OCI-LY7 (cell line): ENCODE measurements around the gene IMMP2L.

Source experiments
- CTCF ChIP-seq: fragments of 200-600 bp; sonication (generic); conservative IDR thresholded peaks from 2 replicates; pipeline ENCODE4 v1.5.1; 2014; ENCODE audit warnings: mild to moderate bottlenecking, antibody characterized with exemption, low read length, moderate library complexity, mixed read lengths
- EZH2phosphoT487 ChIP-seq: fragments of 200-600 bp; sonication (generic); IDR thresholded peaks from 2 replicates; pipeline ENCODE4 v1.6.1; 2018; ENCODE audit warnings: low read depth, borderline replicate concordance, mild to moderate bottlenecking, mixed run types, antibody characterized with exemption, low read length, moderate library complexity, mixed read lengths

GRCh38 chr7:111400088-111400487 is 162.2 kb downstream of the IMMP2L start:
- no peak for TF ChIP-seq CTCF
- TF ChIP-seq EZH2phosphoT487 = no peak
